Spleen (tissue), 11 donors: Measurements from ENCODE around the gene DNM1. TPM values are rescaled to one million over a fixed set of nuclear protein-coding genes. Genes with fewer than 3 reads are reported as not detected.

Experiments used
- DNase-seq: peaks from one replicate; pipeline ENCODE4 v3.0.0-alpha.2; 2020
- H3K27ac ChIP-seq, 8 donors: fragments of 200-600 bp; sonication (generic) in 7 of 8; 1 replicate in 4 of 8; 2 replicates in 4 of 8; pipeline versions ENCODE4 v1.5.0 to v1.8.0; 2016 to 2021; ENCODE audit warnings: inconsistent platforms in 4 of 8, mild to moderate bottlenecking in 4 of 8, moderate library complexity in 1 of 8
- H3K27me3 ChIP-seq, 7 donors: fragments of 200-600 bp; sonication (generic) in 6 of 7; replicated peaks in 1 of 7; 1 replicate in 4 of 7; 2 replicates in 3 of 7; pipeline versions ENCODE4 v1.5.0 to v1.8.0; 2016 to 2021; ENCODE audit warnings: inconsistent platforms in 3 of 7, mild to moderate bottlenecking in 1 of 7
- H3K36me3 ChIP-seq, 6 donors: fragments of 200-600 bp; sonication (generic) in 5 of 6; 1 replicate in 4 of 6; 2 replicates in 2 of 6; pipeline versions ENCODE4 v1.5.0 to v1.8.0; 2016 to 2021; ENCODE audit warnings: inconsistent platforms in 2 of 6
- H3K4me1 ChIP-seq, 6 donors: fragments of 200-600 bp; sonication (generic) in 5 of 6; 1 replicate in 3 of 6; 2 replicates in 3 of 6; pipeline versions ENCODE4 v1.5.0 to v1.8.0; 2016 to 2021; ENCODE audit warnings: inconsistent platforms in 3 of 6
- H3K4me3 ChIP-seq, 8 donors: fragments of 200-600 bp; sonication (generic) in 7 of 8; 1 replicate in 4 of 8; 2 replicates in 4 of 8; pipeline versions ENCODE4 v1.5.0 to v1.8.0; 2016 to 2021; ENCODE audit warnings: inconsistent platforms in 4 of 8, mild to moderate bottlenecking in 4 of 8, moderate library complexity in 2 of 8
- H3K9me3 ChIP-seq, 8 donors: fragments of 200-600 bp; sonication (generic) in 7 of 8; 1 replicate in 4 of 8; 2 replicates in 4 of 8; pipeline versions ENCODE4 v1.5.0 to v1.8.0; 2016 to 2021; ENCODE audit warnings: inconsistent platforms in 4 of 8
- POLR2A ChIP-seq, 3 donors: fragments of 450-650 bp; IDR thresholded peaks; one replicate each; pipeline ENCODE4 v1.5.1; 2017; ENCODE audit warnings: antibody characterized with exemption in 3 of 3, mild to moderate bottlenecking in 1 of 3
- POLR2AphosphoS5 ChIP-seq, 3 donors: sonication (generic); formaldehyde crosslinking; IDR thresholded peaks; one replicate each; pipeline ENCODE4 v1.5.1; 2017; ENCODE audit warnings: antibody characterized with exemption in 3 of 3
- WGBS, 5 donors: extraction: QIAGEN DNeasy Blood & Tissue Kit in 3 of 5; methylation state at CpG; one replicate each; pipeline versions ENCODE4 v1.1.5 to v1.1.7; 2013 to 2018; 5-methylcytosine and 5-hydroxymethylcytosine counted together
- intact Hi-C: fragments of 100-400 bp; cut with DNase I; formaldehyde crosslinking; loops from one replicate; pipeline ENCODE4 v1.15.0; 2023; ENCODE audit warnings: low total_unique reads
- microRNA-seq, 3 donors: library from miRNA; unstranded; fragments of <30 nt; microRNA quantifications; one replicate each; pipeline versions ENCODE4 to v1.1.0, GENCODE V29; 2019 to 2020
- polyA plus RNA-seq, 3 donors: library from polyadenylated mRNA; stranded (reverse); fragments of 200-250 nt; gene quantifications; one replicate each; pipeline ENCODE4 v1.2.1, GENCODE V29; 2013
- small RNA-seq, 4 donors: library from RNA; depleted of rRNA; stranded (forward); fragments of <200 nt; gene quantifications; one replicate each; pipeline ENCODE3, GENCODE V24; 2016
- total RNA-seq, 7 donors: library from RNA; depleted of rRNA in 3 of 7; stranded (reverse); fragments of >200 nt in 3 of 7; fragmentation: NEBNext Ultra II Directional in 4 of 7; extraction: Animal tissue kit (Norgen Biotek cat#: 25700) in 4 of 7; gene quantifications; one replicate each; pipeline versions ENCODE4 v1.1.0 to v1.2.1, GENCODE V29; 2016 to 2021
- TF ChIP-seq, protein P1 (sequence below), 11 experiments: fragments of 200-600 bp in 7 of 11; fragments of 450-650 bp in 4 of 11; sonication (generic) in 4 of 11; IDR thresholded peaks in 8 of 11; conservative IDR thresholded peaks in 3 of 11; 1 replicate in 7 of 11; 2 replicates in 4 of 11; pipeline versions ENCODE4 v1.4.0 to v1.8.0; 2016 to 2021; ENCODE audit warnings: antibody characterized with exemption in 11 of 11, inconsistent platforms in 4 of 11, mild to moderate bottlenecking in 1 of 11
- donor health status: healthy with polysubstance abuse.
- donor health status: DM: no; HTN: no; CAD: no; lungs with moderate emphysema.
- donor health status: DM: no; HTN: no; CAD: no.
- donor health status: Bipolar disorder and iron deficiency.
- donor health status: healthy.
- donor health status: DM: no; HTN: no; CAD: no.
- donor health status: DM: yes; HTN: yes; CAD: no.

DNM1 gene
- total and polyA plus RNA-seq, 10 donors = 0.42 to 3.6 (median 1.6) TPM

GRCh38 chr9:128298535-128299482, 95.6 kb downstream of the DNM1 start:
- DNase-seq = no peak
- no peak overlapping the region for H3K4me3 ChIP-seq
- TF ChIP-seq POLR2AphosphoS5 (IDR thresholded peaks at IDR 0.05) (no peak), POLR2A (IDR thresholded peaks at IDR 0.05) (no peak)
- TF ChIP-seq, protein P1, sequence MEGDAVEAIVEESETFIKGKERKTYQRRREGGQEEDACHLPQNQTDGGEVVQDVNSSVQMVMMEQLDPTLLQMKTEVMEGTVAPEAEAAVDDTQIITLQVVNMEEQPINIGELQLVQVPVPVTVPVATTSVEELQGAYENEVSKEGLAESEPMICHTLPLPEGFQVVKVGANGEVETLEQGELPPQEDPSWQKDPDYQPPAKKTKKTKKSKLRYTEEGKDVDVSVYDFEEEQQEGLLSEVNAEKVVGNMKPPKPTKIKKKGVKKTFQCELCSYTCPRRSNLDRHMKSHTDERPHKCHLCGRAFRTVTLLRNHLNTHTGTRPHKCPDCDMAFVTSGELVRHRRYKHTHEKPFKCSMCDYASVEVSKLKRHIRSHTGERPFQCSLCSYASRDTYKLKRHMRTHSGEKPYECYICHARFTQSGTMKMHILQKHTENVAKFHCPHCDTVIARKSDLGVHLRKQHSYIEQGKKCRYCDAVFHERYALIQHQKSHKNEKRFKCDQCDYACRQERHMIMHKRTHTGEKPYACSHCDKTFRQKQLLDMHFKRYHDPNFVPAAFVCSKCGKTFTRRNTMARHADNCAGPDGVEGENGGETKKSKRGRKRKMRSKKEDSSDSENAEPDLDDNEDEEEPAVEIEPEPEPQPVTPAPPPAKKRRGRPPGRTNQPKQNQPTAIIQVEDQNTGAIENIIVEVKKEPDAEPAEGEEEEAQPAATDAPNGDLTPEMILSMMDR (IDR thresholded peaks at IDR 0.05 in 8 of 11, conservative IDR thresholded peaks at IDR 0.05 in 3 of 11) = no peak
- 89 to 96% (median 93%) methylated on average over 20 of the region's 20 CpGs for WGBS, 5 donors
- no peaks in the 10 kb centered on the region for H3K36me3 ChIP-seq
- H3K9me3 ChIP-seq = no peaks in the 10 kb centered on the region
- no peak overlapping the region for H3K27ac ChIP-seq
- intact Hi-C loops = no loop called here
- peaks cover 0 to 5% (median 1%) of the 10 kb centered on the region in 6 donors for H3K4me1 ChIP-seq
- no peaks in the 10 kb centered on the region for H3K27me3 ChIP-seq

- TF ChIP-seq POLR2A (IDR thresholded peaks at IDR 0.05) (no peak), POLR2AphosphoS5 (IDR thresholded peaks at IDR 0.05) (no peak)
- TF ChIP-seq, protein P1 (IDR thresholded peaks at IDR 0.05 in 8 of 11, conservative IDR thresholded peaks at IDR 0.05 in 3 of 11) = no peak
- Histone ChIP-seq H3K27me3 (no peaks in the 10 kb centered on the region), H3K36me3 (peaks cover 0 to 35% (median 12%) of the 10 kb centered on the region in 6 donors), H3K4me1 (no peaks in the 10 kb centered on the region), H3K27ac (no peak overlapping the region), H3K9me3 (no peaks in the 10 kb centered on the region), H3K4me3 (no peak overlapping the region)
- WGBS, 5 donors = 85 to 90% (median 88%) methylated on average over 9 of the region's 9 CpGs
- no peak for DNase-seq
- intact Hi-C loops = no loop called here
Measured at GRCh38 chr9:128304136-128304970, 101.2 kb downstream of the DNM1 start.

Small RNA genes within 50 kb of the gene (microRNA-seq; reads per million reads assigned to microRNA genes)
- 48.3 to 131 (median 61.1) reads per million in 3 donors for gene MIR199B
- 0.36 to 2.1 (median 0.85) reads per million in 3 donors for gene MIR3154

Small RNA genes within 50 kb of the gene (small RNA-seq; reads per million reads assigned to genes)
- gene MIR199B (4.4 to 6.9 (median 5.7) reads per million in 4 donors), gene MIR3154 (0 reads per million in 4 donors)

Other genes starting within 250 kb of the DNM1 start
- 100 to 1,000 TPM in 1 of 7 donors, 10 to 100 TPM in 6; 27.3 to 102 (median 72.8) TPM for gene EEIG1, start 222.4 kb upstream of the DNM1 start, total RNA-seq
- 10 to 100 TPM; 28.6 to 39.6 (median 29.0) TPM for gene EEIG1, start 222.4 kb upstream of the DNM1 start, polyA plus RNA-seq
- gene NAIF1, start 136.1 kb upstream of the DNM1 start, total RNA-seq = 10 to 100 TPM in 6 of 7 donors, 1 to 10 TPM in 1; 9.3 to 14.3 (median 11.7) TPM
- gene NAIF1, start 136.1 kb upstream of the DNM1 start, polyA plus RNA-seq = 10 to 100 TPM; 10.6 to 15.4 (median 10.8) TPM
- 10 to 100 TPM; 20.2 to 44.7 (median 26.0) TPM for gene SLC25A25, start 135.1 kb upstream of the DNM1 start, total RNA-seq
- gene SLC25A25, start 135.1 kb upstream of the DNM1 start, polyA plus RNA-seq = 10 to 100 TPM in 1 of 3 donors, 1 to 10 TPM in 2; 6.2 to 13.6 (median 6.5) TPM
- gene PTGES2, start 75.7 kb upstream of the DNM1 start, total RNA-seq = 10 to 100 TPM; 45.2 to 66.6 (median 58.5) TPM
- 10 to 100 TPM; 45.8 to 71.2 (median 54.0) TPM for gene PTGES2, start 75.7 kb upstream of the DNM1 start, polyA plus RNA-seq
- gene LCN2, start 53.9 kb upstream of the DNM1 start, total RNA-seq = 100 to 1,000 TPM in 1 of 7 donors, 10 to 100 TPM in 5, 1 to 10 TPM in 1; 7.7 to 218 (median 20.3) TPM
- gene LCN2, start 53.9 kb upstream of the DNM1 start, polyA plus RNA-seq = 10 to 100 TPM; 10.7 to 17.5 (median 13.3) TPM
- 100 to 1,000 TPM in 3 of 7 donors, 10 to 100 TPM in 4; 43.5 to 220 (median 59.2) TPM for gene BBLN, start 43.1 kb upstream of the DNM1 start, total RNA-seq
- 100 to 1,000 TPM; 152 to 201 (median 178) TPM for gene BBLN, start 43.1 kb upstream of the DNM1 start, polyA plus RNA-seq
- 10 to 100 TPM; 61.9 to 98.2 (median 89.2) TPM for gene CIZ1, start 11.8 kb upstream of the DNM1 start, total RNA-seq
- gene CIZ1, start 11.8 kb upstream of the DNM1 start, polyA plus RNA-seq = 10 to 100 TPM; 24.7 to 50.0 (median 34.5) TPM
- gene GOLGA2, start 72.6 kb downstream of the DNM1 start, total RNA-seq = 10 to 100 TPM; 56.1 to 79.0 (median 68.0) TPM
- gene GOLGA2, start 72.6 kb downstream of the DNM1 start, polyA plus RNA-seq = 10 to 100 TPM; 15.5 to 39.4 (median 28.0) TPM
- 10 to 100 TPM in 6 of 7 donors, 1 to 10 TPM in 1; 8.4 to 19.1 (median 13.6) TPM for gene SWI5, start 72.9 kb downstream of the DNM1 start, total RNA-seq
- gene SWI5, start 72.9 kb downstream of the DNM1 start, polyA plus RNA-seq = 10 to 100 TPM; 15.6 to 23.4 (median 23.0) TPM
- 10 to 100 TPM in 5 of 7 donors, 1 to 10 TPM in 2; 9.0 to 19.2 (median 16.3) TPM for gene TRUB2, start 119.1 kb downstream of the DNM1 start, total RNA-seq
- 10 to 100 TPM; 11.8 to 15.3 (median 14.1) TPM for gene TRUB2, start 119.1 kb downstream of the DNM1 start, polyA plus RNA-seq
- gene COQ4, start 119.5 kb downstream of the DNM1 start, total RNA-seq = 10 to 100 TPM; 23.9 to 53.8 (median 37.3) TPM
- 10 to 100 TPM; 39.2 to 63.7 (median 54.7) TPM for gene COQ4, start 119.5 kb downstream of the DNM1 start, polyA plus RNA-seq
- 10 to 100 TPM in 6 of 7 donors, 1 to 10 TPM in 1; 9.6 to 14.2 (median 11.8) TPM for gene SLC27A4, start 137.1 kb downstream of the DNM1 start, total RNA-seq
- 10 to 100 TPM in 1 of 3 donors, 1 to 10 TPM in 2; 8.4 to 15.5 (median 8.5) TPM for gene SLC27A4, start 137.1 kb downstream of the DNM1 start, polyA plus RNA-seq
- 10 to 100 TPM; 32.9 to 58.1 (median 43.8) TPM for gene URM1, start 168.0 kb downstream of the DNM1 start, total RNA-seq
- gene URM1, start 168.0 kb downstream of the DNM1 start, polyA plus RNA-seq = 10 to 100 TPM; 28.1 to 47.9 (median 47.9) TPM
- 10 to 100 TPM in 4 of 7 donors, 1 to 10 TPM in 3; 8.3 to 22.7 (median 10.0) TPM for gene CERCAM, start 217.5 kb downstream of the DNM1 start, total RNA-seq
- 1 to 10 TPM; 3.8 to 7.4 (median 5.0) TPM for gene CERCAM, start 217.5 kb downstream of the DNM1 start, polyA plus RNA-seq